GM12892 (cell line): ENCODE measurements around the gene TRPM2.

ENCODE experiments used
- DNase-seq: peaks from one replicate; pipeline ENCODE4 v3.0.0; 2011; ENCODE audit not compliant: insufficient read length
- FAIRE-seq: peaks from 2 replicates; lab custom pipeline; 2011; peaks lifted over from hg19 to GRCh38; lab: Jason Lieb, UNC
- POLR2A ChIP-seq: IDR thresholded peaks from 2 replicates; pipeline ENCODE4 v1.6.1; 2011; ENCODE audit warnings: low read depth, low read length, control low read depth
- POLR2AphosphoS5 ChIP-seq: IDR thresholded peaks from 2 replicates; pipeline ENCODE4 v1.6.1; 2011; ENCODE audit warnings: low read depth, low read length, control low read depth
- TAF1 ChIP-seq: IDR thresholded peaks from 2 replicates; pipeline ENCODE4 v1.6.1; 2011; ENCODE audit warnings: low read depth, mild to moderate bottlenecking, control low read depth, low read length, borderline replicate concordance

Gene TRPM2

DNA sequence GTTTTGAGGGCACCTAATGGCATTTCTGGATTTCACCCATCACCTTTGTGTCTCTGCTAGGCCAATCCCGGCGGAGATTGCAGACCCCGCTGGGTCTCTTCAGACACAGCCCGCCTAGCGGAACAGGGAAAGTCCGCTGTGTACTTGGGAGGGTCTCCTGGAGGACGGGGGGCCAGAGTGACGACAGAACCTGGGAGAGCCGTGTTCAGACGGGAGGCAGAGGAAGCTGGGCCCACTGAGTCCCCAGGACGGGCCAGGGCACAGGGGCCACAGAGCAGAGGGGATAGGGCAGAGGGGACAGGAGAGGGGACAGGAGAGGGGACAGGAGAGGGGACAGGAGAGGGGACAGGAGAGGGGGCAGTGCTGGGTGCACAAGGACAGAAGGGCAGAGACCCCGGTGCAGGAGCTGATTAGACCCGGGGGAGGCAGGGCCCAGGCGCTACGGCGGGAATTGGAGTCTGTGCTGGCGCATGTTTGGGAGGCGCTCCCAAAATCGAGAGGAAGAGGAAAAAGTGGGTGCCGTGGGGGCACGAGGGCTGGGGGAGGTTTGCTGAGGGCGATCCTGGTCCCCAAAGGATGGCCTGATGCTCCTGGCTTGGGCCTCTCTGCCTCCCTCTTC is 12.7 kb downstream of the TRPM2 start:
- FAIRE-seq (no peak), DNase-seq (no peak)
- TF ChIP-seq POLR2A: no peak
- TF ChIP-seq TAF1: no peak
- TF ChIP-seq POLR2AphosphoS5: no peak

DNA sequence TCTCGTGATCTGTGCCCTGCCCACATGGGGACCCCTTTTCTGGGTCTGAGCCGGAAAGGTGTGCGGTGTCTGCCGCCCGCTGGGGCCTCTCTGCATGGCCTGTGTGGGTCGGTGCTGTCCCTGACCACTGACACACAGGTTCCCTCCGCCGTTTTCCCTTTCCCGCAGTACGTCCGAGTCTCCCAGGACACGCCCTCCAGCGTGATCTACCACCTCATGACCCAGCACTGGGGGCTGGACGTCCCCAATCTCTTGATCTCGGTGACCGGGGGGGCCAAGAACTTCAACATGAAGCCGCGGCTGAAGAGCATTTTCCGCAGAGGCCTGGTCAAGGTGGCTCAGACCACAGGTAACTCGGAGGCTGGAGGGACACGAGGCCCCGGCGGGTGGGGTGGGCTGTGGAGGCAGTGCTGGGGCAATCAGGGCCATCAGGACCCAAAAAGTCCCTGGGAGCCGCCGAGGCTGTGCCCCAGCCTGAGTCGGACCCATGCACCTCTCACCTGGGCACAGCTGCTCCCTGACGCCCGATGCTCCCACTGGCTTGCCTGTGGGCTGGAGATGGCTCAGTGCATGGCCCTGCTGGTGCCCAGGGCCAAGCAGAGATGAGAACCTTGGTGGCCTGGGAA is 13.3 kb downstream of the TRPM2 start:
- FAIRE-seq: no peak
- TF ChIP-seq POLR2AphosphoS5 (no peak), TAF1 (no peak), POLR2A (no peak)
- DNase-seq: no peak

DNA sequence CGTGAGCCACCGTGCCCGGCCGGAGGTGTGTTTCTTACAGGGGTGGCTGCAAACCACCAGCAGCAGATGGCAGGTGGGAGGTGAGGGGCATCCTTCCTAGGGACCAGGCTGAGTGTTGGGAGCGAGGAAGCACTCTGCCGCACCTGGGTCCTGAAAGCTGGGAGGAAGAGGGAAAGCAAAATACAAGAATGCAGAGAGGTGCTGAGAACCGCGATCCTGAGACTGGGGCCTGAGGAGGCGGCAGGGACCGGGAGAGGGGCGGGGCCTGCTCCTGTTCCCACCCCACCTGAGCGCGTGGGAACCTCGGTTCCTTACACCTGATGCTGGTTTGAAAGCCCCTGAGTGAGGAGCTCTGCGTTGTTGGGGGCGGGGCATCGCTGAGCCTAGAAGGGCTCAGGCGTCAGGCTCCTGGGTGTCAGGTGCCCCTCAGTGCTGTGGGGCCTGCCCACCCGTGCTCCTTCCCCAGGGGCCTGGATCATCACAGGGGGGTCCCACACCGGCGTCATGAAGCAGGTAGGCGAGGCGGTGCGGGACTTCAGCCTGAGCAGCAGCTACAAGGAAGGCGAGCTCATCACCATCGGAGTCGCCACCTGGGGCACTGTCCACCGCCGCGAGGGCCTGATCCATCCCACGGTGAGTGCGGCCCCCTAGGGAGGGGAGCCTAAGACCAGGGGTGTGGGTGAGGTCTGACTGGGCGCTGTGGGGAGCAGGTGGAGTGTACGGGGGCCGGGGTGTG is 15.5 kb downstream of the TRPM2 start:
- FAIRE-seq (no peak), DNase-seq (no peak)
- no peak for TF ChIP-seq POLR2A
- no peak for TF ChIP-seq TAF1

DNA sequence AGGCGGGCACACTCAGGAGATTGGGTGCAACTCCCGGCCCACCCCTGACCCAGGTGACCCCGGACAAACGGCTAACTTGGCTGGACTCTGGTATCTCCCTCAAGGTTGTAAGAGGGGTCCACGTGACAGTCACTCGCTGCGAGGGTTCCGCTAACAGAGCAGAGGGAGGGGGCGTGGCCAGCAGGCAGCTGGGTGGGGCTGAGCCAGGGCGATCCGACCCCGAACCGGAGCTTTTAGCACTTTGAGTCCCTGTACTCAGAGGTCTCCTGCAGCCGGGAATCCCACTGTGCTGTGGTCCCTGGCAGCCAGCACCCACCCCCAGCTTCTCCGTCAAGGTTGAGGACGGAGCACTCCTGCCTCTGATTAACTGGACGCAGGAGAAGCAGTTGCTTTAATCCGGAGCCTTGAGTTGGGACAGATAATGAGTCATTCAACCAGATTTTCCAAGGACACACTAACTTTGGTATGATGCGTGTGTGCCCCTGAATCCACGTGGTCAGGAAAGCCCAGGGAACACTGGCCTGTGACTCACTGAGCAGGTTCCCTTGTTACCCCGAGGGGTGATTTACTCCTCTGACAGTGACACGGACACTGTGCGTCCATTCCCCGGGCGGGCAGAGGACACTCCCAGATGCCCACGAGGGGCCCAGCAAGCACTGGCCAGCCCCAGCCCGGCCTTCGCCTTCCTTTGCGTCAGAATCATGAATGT is 16.8 kb downstream of the TRPM2 start:
- TF ChIP-seq TAF1: no peak
- no peak for TF ChIP-seq POLR2A
- no peak for TF ChIP-seq POLR2AphosphoS5
- DNase-seq (no peak), FAIRE-seq (no peak)

DNA sequence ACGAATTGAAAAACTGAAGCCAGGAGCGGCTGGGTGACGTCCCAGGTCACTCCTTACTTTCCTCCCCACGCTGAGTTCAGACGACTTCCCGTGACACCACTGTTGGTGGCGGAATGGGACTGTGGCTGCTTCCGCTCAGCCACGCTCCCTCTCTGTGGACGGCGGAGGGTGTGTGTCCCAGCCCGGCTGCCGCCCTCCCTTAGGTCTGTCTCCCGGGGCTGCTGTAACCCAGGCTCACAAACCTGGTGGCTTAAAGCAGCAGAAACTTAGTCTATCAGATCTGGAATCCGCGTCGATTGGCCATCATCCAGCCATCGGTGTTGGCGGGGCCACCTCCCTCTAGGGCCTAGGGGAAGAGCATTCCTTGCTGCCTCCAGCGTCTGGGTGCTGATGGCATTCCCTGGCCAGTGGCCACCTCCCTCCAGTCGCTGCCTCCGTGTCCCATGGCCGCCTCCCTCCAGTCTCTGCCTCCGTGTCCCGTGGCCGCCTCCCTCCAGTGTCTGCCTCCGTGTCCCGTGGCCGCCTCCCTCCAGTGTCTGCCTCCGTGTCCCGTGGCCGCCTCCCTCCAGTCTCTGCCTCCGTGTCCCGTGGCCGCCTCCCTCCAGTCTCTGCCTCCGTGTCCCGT is 17.5 kb downstream of the TRPM2 start:
- DNase-seq (no peak), FAIRE-seq (no peak)
- TF ChIP-seq POLR2A: no peak
- no peak for TF ChIP-seq POLR2AphosphoS5
- no peak for TF ChIP-seq TAF1

DNA sequence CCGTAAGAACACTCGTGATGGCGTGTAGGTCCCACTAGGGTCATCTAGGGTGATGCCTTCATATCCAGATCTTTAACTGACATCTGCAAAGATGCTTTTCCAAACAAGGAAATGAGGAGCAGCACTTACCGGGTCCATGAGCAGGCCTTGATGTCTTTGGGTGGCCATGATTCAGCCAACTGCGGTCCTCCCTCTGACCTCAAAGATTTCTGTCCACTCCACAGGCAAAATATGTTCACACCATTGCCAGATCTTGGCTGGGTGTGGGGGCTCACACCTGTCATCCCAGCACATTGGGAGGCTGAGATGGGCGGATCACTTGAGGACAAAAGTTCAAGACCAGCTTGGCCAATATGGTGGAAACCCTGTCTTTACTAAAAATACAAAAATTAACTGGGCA is 18.2 kb downstream of the TRPM2 start:
- no peak for TF ChIP-seq TAF1
- TF ChIP-seq POLR2AphosphoS5: no peak
- TF ChIP-seq POLR2A: no peak
- FAIRE-seq (no peak), DNase-seq (no peak)

DNA sequence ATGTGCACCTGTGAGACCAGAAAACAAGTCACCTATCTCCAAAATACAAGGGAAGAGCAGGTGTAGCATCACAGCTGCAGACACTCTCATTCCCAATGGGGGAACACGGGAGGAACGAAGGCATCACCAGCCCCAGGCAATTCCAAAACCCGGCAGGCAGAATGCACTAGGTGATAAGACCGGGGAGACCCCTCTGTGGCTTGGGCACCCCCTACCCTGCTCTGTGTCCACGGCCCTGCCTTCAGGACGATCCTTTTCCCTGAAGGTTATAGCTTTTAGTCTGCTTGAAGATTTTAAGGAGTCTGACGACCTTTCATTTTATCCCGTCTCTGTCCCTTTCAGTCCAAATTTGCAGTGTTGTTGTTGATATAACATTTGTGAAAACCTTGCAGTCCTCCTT is 19.2 kb downstream of the TRPM2 start:
- DNase-seq: no peak
- no peak for TF ChIP-seq POLR2A
- no peak for TF ChIP-seq POLR2AphosphoS5
- TF ChIP-seq TAF1: no peak
- no peak for FAIRE-seq

DNA sequence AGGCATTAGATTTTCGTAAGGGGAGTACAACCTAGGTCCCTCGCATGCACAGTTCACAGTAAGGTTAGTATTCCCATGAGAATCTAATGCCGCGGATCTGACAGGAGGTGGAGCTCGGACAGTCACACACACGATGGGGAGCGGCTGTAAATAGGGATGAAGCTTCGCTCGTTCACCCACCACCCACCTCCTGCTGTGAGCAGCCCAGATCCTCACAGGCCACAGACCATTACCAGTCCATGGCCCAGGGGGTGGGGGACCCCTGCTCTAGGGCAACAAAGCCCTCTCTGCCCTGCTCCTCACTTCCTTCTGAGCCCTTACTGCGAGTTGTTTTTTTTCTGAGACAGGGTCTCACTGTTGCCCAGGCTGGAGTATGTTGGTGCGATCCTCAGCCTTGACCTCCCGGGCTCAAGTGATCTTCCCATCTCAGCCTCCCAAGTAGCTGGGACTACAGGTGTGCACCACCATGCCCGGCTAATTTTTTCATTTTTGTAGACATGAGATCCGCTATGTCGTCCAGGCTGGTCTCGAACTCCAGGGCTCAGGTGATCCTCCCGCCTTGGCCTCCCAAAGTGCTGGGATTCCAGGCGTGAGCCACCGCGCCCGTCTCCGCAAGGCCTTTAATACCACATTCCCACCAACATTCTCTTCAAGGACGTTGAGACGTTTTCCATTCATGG is 21.3 kb downstream of the TRPM2 start:
- no peak for FAIRE-seq

DNA sequence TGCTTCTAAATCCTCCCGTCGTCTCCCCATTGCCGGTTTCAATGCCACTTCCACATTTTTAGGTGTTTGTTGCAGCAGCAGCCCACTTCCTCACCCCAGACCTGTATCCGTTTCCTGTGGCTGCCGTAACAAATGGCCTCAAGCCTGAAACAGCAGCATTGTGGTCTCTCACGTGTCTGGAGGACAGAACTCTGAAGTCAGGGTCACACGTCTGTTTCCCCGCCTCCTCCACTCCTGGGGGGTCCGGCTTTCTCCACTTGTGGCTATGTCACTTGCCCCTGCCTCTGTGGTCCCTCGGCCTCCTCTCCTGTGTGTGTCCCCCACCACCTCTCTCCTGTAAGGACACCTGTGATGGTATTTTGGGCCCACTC is 21.8 kb downstream of the TRPM2 start:
- FAIRE-seq: no peak
- no peak for DNase-seq
- TF ChIP-seq POLR2A (no peak), POLR2AphosphoS5 (no peak), TAF1 (no peak)

More for the DNA sequence above, 21.3 kb downstream of the TRPM2 start:
- no peak for TF ChIP-seq POLR2AphosphoS5
- TF ChIP-seq TAF1: no peak
- TF ChIP-seq POLR2A: no peak
- no peak for DNase-seq

DNA sequence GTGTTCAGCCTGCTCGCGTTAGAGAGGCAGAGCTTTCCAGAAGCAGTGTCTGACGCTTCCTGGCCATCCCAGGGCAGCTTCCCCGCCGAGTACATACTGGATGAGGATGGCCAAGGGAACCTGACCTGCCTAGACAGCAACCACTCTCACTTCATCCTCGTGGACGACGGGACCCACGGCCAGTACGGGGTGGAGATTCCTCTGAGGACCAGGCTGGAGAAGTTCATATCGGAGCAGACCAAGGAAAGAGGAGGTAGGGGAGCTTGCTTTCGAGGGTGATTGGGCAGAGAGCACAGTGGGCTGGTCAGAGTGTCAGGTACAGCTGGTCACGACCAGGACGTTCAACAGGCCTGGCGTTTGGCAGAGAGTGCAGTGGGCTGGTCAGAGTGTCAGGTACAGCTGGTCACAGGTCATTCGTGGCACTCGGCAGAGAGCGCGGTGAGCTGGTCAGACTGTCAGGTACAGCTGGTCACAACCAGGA is 22.4 kb downstream of the TRPM2 start:
- DNase-seq (no peak), FAIRE-seq (no peak)
- TF ChIP-seq TAF1 (no peak), POLR2AphosphoS5 (no peak), POLR2A (no peak)

DNA sequence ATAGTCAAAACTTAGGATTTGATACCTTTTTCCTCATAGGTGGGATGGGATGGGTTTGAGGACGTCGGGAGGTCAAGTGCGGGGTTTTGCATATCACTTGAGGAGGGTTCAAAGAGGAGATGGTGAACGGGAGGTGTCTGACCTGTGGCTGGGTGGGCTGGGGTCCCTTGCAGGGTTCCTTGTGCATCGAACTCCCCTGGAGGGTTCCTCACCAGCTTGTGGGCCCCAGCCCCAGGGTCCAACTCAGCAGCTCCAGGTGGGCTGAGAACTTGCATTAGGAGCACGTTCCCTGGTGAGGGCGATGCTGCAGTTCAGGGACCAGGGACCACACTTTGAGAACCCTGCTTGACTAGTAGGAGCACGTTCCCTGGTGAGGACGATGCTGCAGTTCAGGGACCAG is 23.2 kb downstream of the TRPM2 start:
- no peak for FAIRE-seq
- DNase-seq: no peak
- TF ChIP-seq TAF1 (no peak), POLR2AphosphoS5 (no peak), POLR2A (no peak)
